Stimulated activated CD4-positive, alpha-beta T cell treated with anti-CD3 and anti-CD28 coated beads, Interleukin-12 subunit alpha, Interleukin-12 subunit beta, amount 100 ng/mL, for 4 hours (primary cell): ENCODE measurements around the gene PLGLB2.
"Not testable (repeated sequence)": the region's sequence is repeated elsewhere in the genome, so short reads cannot be mapped to it uniquely, and the experiment has no call there.

ENCODE experiments used
- DNase-seq: peaks from one replicate; pipeline ENCODE4 v3.0.0-alpha.2; 2020

PLGLB2 gene

GRCh38 chr2:87747791-87748190, at the start of gene PLGLB2:
PLGLB2 (plus strand) TSS chr2:87748087; CDS start chr2:87748154, 67 bp downstream.
- DNase-seq = not testable (repeated sequence)

- DNase-seq = not testable (repeated sequence)
Observed at GRCh38 chr2:87704572-87705323, 43.1 kb upstream of the PLGLB2 start.

GRCh38 chr2:87708368-87708767, 39.5 kb upstream of the PLGLB2 start:
- not testable (repeated sequence) for DNase-seq

GRCh38 chr2:87727940-87728599, 19.8 kb upstream of the PLGLB2 start:
- DNase-seq = not testable (repeated sequence)

- DNase-seq = not testable (repeated sequence)
Observed at GRCh38 chr2:87740928-87741327, 7.0 kb upstream of the PLGLB2 start.

GRCh38 chr2:87742393-87743108, 5.3 kb upstream of the PLGLB2 start:
- DNase-seq = not testable (repeated sequence)

- not testable (repeated sequence) for DNase-seq
Observed at GRCh38 chr2:87743638-87744037, 4.2 kb upstream of the PLGLB2 start.

- not testable (repeated sequence) for DNase-seq
Observed at GRCh38 chr2:87745353-87745951, 2.4 kb upstream of the PLGLB2 start.

- not testable (repeated sequence) for DNase-seq
Observed at GRCh38 chr2:87748524-87748923, 637 bp downstream of the PLGLB2 start.

- DNase-seq = not testable (repeated sequence)
Observed at GRCh38 chr2:87750560-87750959, 2.7 kb downstream of the PLGLB2 start.

- DNase-seq = not testable (repeated sequence)
Observed at GRCh38 chr2:87754759-87755158, 6.9 kb downstream of the PLGLB2 start.
